ENCODE results near the gene CDK3.
A peak's percentile ranks its signal among the peaks of the same experiment; 100 is the strongest.
"Not testable (repeated sequence)": the region's sequence is repeated elsewhere in the genome, so short reads cannot be mapped to it uniquely, and the experiment has no call there.

Gene CDK3

DNA sequence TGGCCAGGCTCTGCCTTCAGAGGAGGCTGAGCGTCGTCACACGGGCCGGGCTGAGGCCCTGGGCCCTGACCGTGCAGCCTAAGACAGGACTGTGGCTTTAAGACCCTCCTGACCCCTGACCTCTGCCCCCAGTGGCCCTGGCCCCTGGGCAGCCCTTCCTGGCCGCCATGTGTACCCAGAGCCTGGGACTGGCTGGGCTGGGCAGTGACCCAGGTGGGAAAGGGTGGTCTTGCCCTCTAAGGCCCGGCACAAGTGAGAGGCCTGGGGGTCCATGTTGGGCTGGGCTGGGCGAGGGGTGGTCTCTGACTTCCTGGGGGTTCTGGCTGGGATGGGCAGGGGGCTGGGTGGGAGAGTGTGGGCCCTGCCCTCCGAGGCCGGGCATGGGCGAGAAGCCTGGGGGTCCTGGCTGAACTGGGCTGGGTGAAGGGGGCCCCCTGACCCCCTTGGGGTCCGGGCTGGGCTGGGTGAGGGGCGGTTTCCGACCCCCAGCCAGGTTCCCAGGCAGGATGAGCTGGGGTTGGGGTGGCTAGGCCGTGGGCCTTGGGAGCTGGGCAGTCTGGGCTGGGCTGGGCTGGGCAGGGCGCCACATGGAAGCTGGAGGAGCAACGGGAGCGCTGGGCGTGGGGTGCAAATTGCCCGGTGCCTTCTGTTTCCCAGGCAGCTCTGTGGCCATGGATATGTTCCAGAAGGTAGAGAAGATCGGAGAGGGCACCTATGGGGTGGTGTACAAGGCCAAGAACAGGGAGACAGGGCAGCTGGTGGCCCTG is at the start of gene CDK3:
CDK3 (plus strand) TSS at position 101 of the 767 bp plus-strand sequence; CDS start at position 672, 571 bp downstream.
- DNase-seq = no peak
- no peak for TF ChIP-seq POLR2A (IDR thresholded peaks at IDR 0.05; ENCODE audit: low read length)
- TF ChIP-seq GATA1 (IDR thresholded peaks at IDR 0.05; ENCODE audit: low read depth, low read length) = no peak

DNA sequence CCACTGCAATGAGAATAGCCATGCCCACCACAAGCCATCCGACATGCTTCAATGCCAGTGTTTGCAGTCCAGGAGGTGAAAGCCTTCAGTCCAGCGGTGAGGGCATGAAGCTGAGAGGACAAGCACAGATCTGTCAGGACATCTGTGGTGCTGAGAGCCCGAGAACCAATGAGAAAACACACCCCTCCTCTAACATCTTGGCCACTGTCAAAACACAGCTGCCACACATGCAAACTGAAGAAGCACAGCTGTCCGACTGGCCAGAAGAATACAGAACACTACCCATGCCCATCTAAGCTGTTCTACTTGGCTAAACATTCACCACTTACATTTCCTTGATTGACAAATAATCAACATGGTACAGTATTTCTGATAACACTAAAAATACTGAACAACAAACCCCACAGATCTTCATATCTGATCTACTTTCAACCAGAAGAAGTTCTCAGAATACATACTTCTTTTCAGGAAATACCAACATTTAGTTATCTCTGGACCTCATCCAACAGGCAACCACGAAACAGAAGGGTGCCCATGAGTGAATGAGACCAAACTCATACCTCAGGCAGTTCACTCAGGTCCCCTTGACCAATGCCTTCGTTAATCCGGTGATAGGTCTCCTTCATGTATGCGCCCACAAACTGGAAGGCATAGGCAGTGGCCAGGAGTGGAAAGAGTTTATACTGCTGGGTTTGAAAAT is 49.6 kb upstream of the CDK3 start:
- TF ChIP-seq GATA1 (IDR thresholded peaks at IDR 0.05; ENCODE audit: low read depth, low read length) (peak; percentile 13), POLR2A (IDR thresholded peaks at IDR 0.05; ENCODE audit: low read length) (no peak)
- DNase-seq = peak; percentile 52 to 75

DNA sequence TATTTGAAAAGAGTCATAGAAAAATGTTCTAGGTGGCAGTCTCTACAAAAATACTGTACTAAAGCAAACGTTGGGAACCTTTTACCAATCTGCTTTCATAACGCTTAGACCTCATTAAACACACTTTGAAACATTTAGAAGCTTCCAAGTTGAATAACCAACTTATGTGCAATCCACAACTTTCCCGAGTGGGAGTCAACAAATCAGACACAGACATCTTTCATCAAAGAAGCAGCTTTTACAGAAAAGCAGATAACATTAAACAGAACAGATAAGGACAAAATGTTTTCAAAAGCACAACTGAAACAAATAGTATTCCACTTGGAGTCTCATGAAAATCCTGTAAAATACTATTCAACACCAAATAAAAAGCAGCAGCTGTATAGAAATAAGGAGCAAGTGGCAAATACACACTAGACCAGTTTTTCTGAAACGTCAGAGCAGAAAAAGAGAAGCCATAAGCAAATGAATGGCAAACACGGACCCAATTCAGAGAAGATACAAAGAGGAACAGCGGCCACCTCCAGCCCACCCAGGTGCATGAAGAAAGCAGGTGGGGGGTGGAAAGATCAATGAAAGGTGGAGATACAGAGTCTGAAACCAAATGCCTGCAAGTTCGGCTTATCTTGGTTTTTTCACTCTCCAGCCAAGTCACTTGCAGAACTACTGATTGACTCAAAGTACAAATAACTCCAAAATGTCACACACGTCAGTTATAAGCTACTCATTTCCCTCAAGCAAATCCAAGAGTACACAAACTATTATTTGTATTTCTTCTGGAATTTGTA is 41.4 kb upstream of the CDK3 start:
- TF ChIP-seq POLR2A (IDR thresholded peaks at IDR 0.05; ENCODE audit: low read length) (no peak), GATA1 (IDR thresholded peaks at IDR 0.05; ENCODE audit: low read depth, low read length) (no peak)
- DNase-seq = no peak

DNA sequence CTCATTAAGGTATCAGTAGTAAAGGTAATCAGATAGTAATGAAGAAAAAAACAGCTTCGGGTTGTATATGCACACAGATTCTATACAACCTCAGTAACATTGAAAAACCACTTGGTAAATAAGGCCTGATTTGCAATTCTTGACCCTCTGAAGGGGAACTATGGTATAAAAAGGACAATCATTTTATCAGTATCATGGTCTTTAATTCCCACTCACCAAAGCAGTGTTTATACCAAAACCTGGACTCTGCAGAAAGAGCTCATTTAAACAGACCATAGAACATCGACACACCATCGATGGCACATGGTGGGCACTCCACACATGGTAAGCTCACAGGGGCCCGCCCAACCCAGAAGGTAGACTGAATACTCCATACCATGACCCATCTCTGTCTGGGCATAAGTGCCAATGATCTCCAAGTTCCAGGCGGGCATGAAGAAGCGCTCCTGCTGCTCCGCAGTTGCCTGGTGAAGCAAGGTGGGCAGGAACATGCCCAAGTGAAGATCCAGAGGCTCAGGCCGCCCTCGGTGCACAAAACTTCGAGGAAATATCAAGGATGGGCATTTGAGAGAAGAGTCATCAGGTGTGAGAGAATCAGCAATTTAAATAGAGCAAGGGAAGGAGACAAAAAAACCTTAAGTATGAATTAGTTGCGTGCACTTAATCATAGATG is 40.7 kb upstream of the CDK3 start:
- DNase-seq = no peak
- no peak for TF ChIP-seq POLR2A (IDR thresholded peaks at IDR 0.05; ENCODE audit: low read length)
- no peak for TF ChIP-seq GATA1 (IDR thresholded peaks at IDR 0.05; ENCODE audit: low read depth, low read length)

DNA sequence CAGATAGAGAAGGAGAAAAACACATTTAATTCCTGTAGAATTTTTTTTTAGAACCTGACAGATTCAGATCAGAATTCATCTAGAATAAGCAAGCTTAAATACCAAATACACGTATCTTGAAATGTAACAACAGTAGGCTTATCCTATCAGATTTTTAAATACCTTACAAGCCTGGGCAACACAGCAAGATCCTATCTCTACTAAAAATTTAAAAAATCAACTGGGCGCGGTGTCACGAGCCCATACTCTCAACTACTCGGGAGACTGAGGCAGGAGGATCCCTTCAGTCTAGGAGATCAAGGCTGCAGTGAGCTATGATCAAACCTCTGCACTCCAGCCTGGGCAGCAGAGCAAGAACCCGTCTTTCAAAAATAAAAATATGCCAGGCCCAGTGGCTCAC is 35.2 kb upstream of the CDK3 start:
- TF ChIP-seq POLR2A (IDR thresholded peaks at IDR 0.05; ENCODE audit: low read length) (no peak), GATA1 (IDR thresholded peaks at IDR 0.05; ENCODE audit: low read depth, low read length) (no peak)
- no peak for DNase-seq

DNA sequence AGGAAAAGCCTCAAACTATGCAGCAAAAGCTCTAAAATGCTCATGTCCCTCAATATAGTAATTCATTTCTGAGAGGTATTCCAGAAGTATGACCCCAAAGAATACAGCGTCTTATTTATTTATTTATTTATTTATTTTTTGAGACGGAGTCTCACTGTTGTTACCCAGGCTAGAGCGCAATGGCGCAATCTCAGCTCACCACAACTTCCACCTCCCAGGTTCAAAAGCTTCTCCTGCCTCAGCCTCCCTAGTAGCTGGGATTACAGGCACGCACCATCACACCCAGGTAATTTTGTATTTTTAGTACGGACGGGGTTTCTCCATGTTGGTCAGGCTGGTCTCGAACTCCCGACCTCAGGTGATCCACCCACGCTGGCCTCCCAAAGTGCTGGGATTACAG is 31.6 kb upstream of the CDK3 start:
- DNase-seq = not testable (repeated sequence)

DNA sequence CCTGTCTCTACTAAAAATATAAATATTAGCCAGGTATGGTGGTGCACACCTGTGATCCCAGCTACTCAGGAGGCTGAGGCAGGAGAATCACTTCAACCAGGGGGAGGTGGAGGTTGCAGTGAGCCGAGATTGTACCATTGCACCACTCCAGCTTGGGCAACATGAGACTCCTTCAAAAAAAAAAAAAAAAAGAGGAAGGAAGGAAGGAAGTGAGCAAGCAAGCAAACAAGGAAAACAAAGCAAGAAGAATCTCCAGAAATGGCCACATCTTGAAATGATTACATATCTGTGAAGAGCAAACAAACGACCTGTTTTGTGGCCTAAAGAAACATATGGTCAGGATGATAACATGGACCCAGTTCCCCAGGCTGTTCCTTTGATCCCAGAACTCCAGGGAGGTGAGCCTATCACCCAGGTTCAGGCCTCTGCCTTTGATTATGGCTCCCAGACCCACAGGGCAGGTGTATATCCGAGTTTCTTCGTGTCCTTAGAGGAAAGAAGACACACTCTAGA is 30.6 kb upstream of the CDK3 start:
- peak in 1 of 2 experiments; percentile 21 for DNase-seq
- TF ChIP-seq GATA1 (IDR thresholded peaks at IDR 0.05; ENCODE audit: low read depth, low read length) (no peak), POLR2A (IDR thresholded peaks at IDR 0.05; ENCODE audit: low read length) (no peak)

DNA sequence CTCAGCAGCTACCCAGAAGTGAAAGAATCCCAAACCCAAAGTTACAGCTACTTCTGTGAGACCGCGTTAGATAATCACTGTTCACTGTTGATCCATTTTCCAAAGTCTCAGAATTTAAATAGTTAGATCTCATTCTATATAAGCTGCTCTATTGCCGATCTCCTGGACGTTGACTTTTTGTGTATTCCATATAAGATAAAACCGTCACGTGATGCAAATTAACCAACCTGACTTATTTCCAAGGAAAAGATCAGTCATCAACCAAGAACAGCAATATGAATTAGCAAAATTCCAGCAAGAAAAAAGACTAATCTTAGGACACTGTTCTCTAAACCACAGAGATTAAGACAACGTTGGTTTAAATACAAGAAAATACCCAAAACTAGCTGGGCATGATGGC is 30.0 kb upstream of the CDK3 start:
- no peak for DNase-seq
- no peak for TF ChIP-seq GATA1 (IDR thresholded peaks at IDR 0.05; ENCODE audit: low read depth, low read length)
- TF ChIP-seq POLR2A (IDR thresholded peaks at IDR 0.05; ENCODE audit: low read length) = no peak

DNA sequence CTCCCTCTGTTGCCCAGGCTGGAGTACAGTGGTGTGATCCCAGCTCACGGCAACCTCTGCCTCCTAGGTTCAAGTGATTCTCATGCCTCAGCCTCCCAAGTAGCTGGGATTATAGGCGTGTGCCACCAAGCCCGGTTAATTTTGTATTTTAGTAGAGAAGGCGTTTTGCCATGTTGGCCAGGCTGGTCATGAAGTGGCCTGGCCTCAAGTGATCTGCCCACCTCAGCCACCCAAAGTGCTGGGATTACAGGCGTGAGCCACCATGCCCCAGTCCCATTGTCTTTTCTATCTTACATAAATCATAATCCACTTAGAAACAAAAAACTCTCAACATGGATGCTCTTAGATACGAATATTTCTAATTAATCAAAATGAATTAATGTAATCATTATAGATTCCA is 25.5 kb upstream of the CDK3 start:
- not testable (repeated sequence) for DNase-seq

DNA sequence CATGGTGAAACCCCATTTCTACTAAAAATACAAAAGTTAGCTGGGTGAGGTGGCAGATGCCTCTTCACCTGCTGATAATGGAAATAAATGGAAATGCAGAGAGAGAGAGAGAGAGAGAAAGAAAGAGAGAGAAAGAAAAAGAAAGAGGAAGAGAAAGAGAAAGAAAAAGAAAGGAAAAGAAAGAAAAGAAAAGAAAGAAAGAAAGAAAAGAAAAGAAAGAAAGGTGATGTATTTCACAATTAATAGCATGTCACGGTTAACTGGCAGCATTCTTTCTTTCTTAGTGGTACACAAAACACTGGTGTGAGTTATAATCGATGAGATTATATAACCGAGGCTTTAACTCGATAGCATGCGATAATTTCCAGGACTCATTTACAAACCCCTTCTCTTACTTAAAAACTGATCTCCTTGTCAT is 24.9 kb upstream of the CDK3 start:
- DNase-seq = no peak
- no peak for TF ChIP-seq GATA1 (IDR thresholded peaks at IDR 0.05; ENCODE audit: low read depth, low read length)
- no peak for TF ChIP-seq POLR2A (IDR thresholded peaks at IDR 0.05; ENCODE audit: low read length)

DNA sequence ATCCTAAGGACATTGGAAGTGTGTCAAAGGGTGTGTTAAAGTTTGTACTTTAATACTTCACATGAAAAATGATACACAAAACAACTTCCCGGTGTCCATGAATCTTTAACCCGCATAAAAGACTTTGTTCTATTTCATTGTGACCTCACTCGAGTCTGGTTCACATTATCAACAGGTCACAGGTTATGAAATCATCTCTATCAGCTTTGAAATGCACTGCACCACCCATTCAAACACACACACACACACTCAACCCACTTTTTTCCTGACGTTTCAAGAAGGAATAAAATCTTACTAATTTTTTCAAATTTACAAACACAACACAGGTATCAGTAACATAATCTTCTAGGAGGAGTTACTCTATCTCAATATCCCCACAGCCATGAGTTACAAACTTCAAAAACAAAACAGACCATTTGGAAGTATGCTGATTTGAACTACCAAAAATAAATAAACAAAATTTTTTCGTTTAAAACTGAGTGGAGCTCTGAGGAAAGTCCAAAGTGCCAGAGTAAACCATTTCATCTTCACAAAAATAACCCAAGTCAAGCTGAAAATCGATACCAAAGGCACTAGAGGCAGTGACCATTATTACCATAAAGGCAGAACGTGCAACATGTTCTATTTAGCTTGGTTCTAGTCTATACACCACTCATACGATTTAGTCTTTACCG is 24.3 kb upstream of the CDK3 start:
- TF ChIP-seq POLR2A (IDR thresholded peaks at IDR 0.05; ENCODE audit: low read length) (peak; percentile 28), GATA1 (IDR thresholded peaks at IDR 0.05; ENCODE audit: low read depth, low read length) (no peak)
- peak; percentile 74 to 81 for DNase-seq

DNA sequence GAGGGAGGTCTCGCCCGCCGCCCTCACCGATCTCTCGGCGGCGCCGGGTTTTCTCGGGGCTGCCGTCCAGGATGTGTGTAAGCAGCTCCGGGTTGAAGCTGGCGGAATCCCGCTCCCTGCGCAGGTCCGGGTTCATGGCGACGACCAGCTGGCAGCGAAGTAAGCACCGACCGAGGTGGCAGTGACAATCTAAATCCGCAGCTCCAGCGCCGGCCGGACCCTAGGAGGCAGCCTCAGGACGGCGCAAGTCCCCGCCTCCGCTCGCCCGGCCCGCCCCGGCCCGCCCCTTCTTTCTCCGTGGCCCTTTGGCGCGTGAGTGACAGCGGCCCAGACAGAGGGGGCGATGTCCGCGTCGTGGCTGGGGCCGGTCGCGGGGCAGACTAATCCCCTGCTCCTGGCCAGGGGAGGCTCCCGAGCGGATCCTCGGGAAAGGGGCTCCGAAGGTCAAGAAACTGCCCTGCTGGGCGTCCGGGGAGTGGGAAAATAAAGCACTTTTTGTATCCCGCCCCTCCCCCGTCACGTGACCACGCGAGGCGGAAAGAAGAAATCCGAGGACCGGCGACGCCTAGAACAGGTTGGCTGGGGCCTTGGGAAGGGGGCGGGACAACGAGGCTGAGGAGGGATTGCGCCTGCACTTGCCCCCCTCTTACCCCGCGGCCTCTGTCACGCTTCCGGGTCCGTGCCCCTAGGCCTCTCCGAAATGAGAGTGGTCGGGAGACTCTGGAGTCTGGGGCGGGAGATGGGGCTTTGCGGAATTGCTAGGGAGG is 21.5 kb upstream of the CDK3 start, which contains the start of the genes ACOX1 and TEN1:
ACOX1 (minus strand) TSS at position 229 of the 767 bp plus-strand sequence; CDS start at position 136, 93 bp downstream.
TEN1 (plus strand) TSS at position 303 of the 767 bp plus-strand sequence. CDS start 6,953 bp downstream, outside the sequence.
- DNase-seq = peak; percentile 93 to 94
- TF ChIP-seq GATA1 (IDR thresholded peaks at IDR 0.05; ENCODE audit: low read depth, low read length) (no peak), POLR2A (IDR thresholded peaks at IDR 0.05; ENCODE audit: low read length) (peak; percentile 88)

All from erythroblast (primary cell).